GM12874 (cell line): Measurements from ENCODE around the gene PI4K2B.

Experiments
- CTCF ChIP-seq: IDR thresholded peaks from 2 replicates; pipeline ENCODE4 v1.5.1; 2011; ENCODE audit warnings: low read depth, mild to moderate bottlenecking, control low read depth, low read length, moderate library complexity; ENCODE audit not compliant: insufficient read depth

The PI4K2B gene

GRCh38 chr4:25233737-25234389 is at the start of gene PI4K2B:
TSS of gene PI4K2B (plus strand) at chr4:25234033. CDS start at chr4:25234164, 131 bp downstream.
- TF ChIP-seq CTCF, result no peak

GRCh38 chr4:25184056-25184455 is 49.8 kb upstream of the PI4K2B start:
- TF ChIP-seq CTCF, result no peak

- TF ChIP-seq CTCF, result no peak
Measured at GRCh38 chr4:25190407-25190806, 43.4 kb upstream of the PI4K2B start.

GRCh38 chr4:25198713-25199112 is 35.1 kb upstream of the PI4K2B start:
- no peak for TF ChIP-seq CTCF

GRCh38 chr4:25207997-25208396 is 25.8 kb upstream of the PI4K2B start:
- TF ChIP-seq CTCF, result no peak

GRCh38 chr4:25209702-25210101 is 24.1 kb upstream of the PI4K2B start:
- TF ChIP-seq CTCF, result no peak

- TF ChIP-seq CTCF, result no peak
Measured at GRCh38 chr4:25211721-25212120, 22.1 kb upstream of the PI4K2B start.
